PC-9 (cell line): ENCODE results near the gene ZCCHC2. TPM values are rescaled to one million over a fixed set of nuclear protein-coding genes. Genes with fewer than 3 reads are reported as not detected.

Experiments
- BruUV-seq: library from RNA; stranded (reverse); fragments of 400-500 nt; replicated peaks from 2 replicates; lab custom pipeline; 2021; lab: Mats Ljungman, UMichigan
- CTCF ChIA-PET: fragments of 300-600 bp; sonication (Branson Sonifier 250); formaldehyde crosslinking; loops from one replicate; lab custom pipeline; 2022; ENCODE audit warnings: antibody characterized with exemption; lab: Charles Lee
- POLR2A ChIA-PET: fragments of 300-600 bp; sonication (Branson Sonifier 250); formaldehyde crosslinking; loops from one replicate; lab custom pipeline; 2022; ENCODE audit warnings: antibody characterized with exemption; ENCODE audit not compliant: unreplicated experiment; lab: Charles Lee
- DNase-seq, 2 experiments: peaks; one replicate each; pipeline versions ENCODE4 v3.0.0 to v3.0.0-alpha.2; 2015 to 2022; ENCODE audit warnings: mixed read lengths in 1 of 2
- H2AFZ ChIP-seq: fragments of 200-600 bp; sonication (generic); 2 replicates; pipeline ENCODE4 v1.8.1; 2017; ENCODE audit warnings: antibody characterized with exemption
- H3F3A ChIP-seq: fragments of 200-600 bp; sonication (generic); 2 replicates; pipeline ENCODE4 v1.8.1; 2017; ENCODE audit warnings: antibody characterized with exemption, mild to moderate bottlenecking, low read depth; ENCODE audit not compliant: insufficient read depth
- H3K27ac ChIP-seq: fragments of 200-600 bp; sonication (generic); 2 replicates; pipeline ENCODE4 v1.6.1; 2016; ENCODE audit warnings: mixed run types
- H3K27me3 ChIP-seq: fragments of 200-600 bp; sonication (generic); 2 replicates; pipeline ENCODE4 v1.6.1; 2016; ENCODE audit warnings: low read depth, mixed run types; ENCODE audit not compliant: insufficient read depth
- H3K36me3 ChIP-seq: fragments of 200-600 bp; sonication (generic); 2 replicates; pipeline ENCODE4 v1.6.1; 2016; ENCODE audit warnings: low read depth, mixed run types
- H3K4me1 ChIP-seq: fragments of 200-600 bp; sonication (generic); replicated peaks from 2 replicates; pipeline ENCODE4 v1.6.1; 2016; ENCODE audit warnings: mixed run types; ENCODE audit not compliant: insufficient read depth
- H3K4me2 ChIP-seq: fragments of 200-600 bp; sonication (generic); 2 replicates; pipeline ENCODE4 v1.6.1; 2017; ENCODE audit warnings: mixed run types
- H3K4me3 ChIP-seq: fragments of 200-600 bp; sonication (generic); 2 replicates; pipeline ENCODE4 v1.6.1; 2016; ENCODE audit warnings: mixed run types
- H3K79me2 ChIP-seq: fragments of 200-600 bp; sonication (generic); 2 replicates; pipeline ENCODE4 v1.6.1; 2017; ENCODE audit warnings: low read depth, mixed run types
- H3K9me2 ChIP-seq: fragments of 200-600 bp; sonication (generic); 2 replicates; pipeline ENCODE4 v1.8.1; 2017; ENCODE audit warnings: mild to moderate bottlenecking; ENCODE audit not compliant: insufficient read depth
- H3K9me3 ChIP-seq: fragments of 200-600 bp; sonication (generic); 2 replicates; pipeline ENCODE4 v1.8.1; 2016; ENCODE audit warnings: low read depth; ENCODE audit not compliant: insufficient read depth
- H4K20me1 ChIP-seq: fragments of 200-600 bp; sonication (generic); 2 replicates; pipeline ENCODE4 v1.8.1; 2017; ENCODE audit not compliant: insufficient read depth
- CTCF ChIP-seq: fragments of 200-600 bp; sonication (generic); conservative IDR thresholded peaks from 2 replicates; pipeline ENCODE4 v1.6.1; 2017; ENCODE audit warnings: mixed run types, antibody characterized with exemption, mild to moderate bottlenecking, moderate library complexity
- EZH2 ChIP-seq: fragments of 200-600 bp; sonication (generic); IDR thresholded peaks from 2 replicates; pipeline ENCODE4 v1.8.0; 2017; ENCODE audit warnings: antibody characterized with exemption, low read depth
- intact Hi-C: fragments of 100-400 bp; cut with micrococcal nuclease; formaldehyde crosslinking; loops from one replicate; pipeline ENCODE4 v1.10.0; 2022; ENCODE audit not compliant: unreplicated experiment
- total RNA-seq: library from RNA; stranded (reverse); gene quantifications from 2 replicates; pipeline ENCODE4 v1.2.3, GENCODE V29; 2021

ZCCHC2 gene
- total RNA-seq, 1 experiment from 2014 or later = 18.1 TPM

- no peaks in the 10 kb centered on the region for H3F3A ChIP-seq
- no peak overlapping the region for H2AFZ ChIP-seq
- H3K27ac ChIP-seq = no peak overlapping the region
- no peak for DNase-seq
- no peaks in the 10 kb centered on the region for H3K4me1 ChIP-seq
- H3K4me3 ChIP-seq = no peak overlapping the region
- CTCF ChIA-PET = no interaction called here
- no peaks in the 10 kb centered on the region for H3K9me2 ChIP-seq
- no TSS peak for BruUV-seq
- no peaks in the 10 kb centered on the region for H3K36me3 ChIP-seq
- no peak overlapping the region for H3K4me2 ChIP-seq
- H3K9me3 ChIP-seq = no peaks in the 10 kb centered on the region
- intact Hi-C loops = no loop called here
- H4K20me1 ChIP-seq = no peaks in the 10 kb centered on the region
- no peaks in the 10 kb centered on the region for H3K27me3 ChIP-seq
- POLR2A ChIA-PET = no interaction called here
- TF ChIP-seq EZH2 = no peak
- no peak for TF ChIP-seq CTCF
- no peaks in the 10 kb centered on the region for H3K79me2 ChIP-seq
Observed at GRCh38 chr18:62498616-62499262, 24.1 kb upstream of the ZCCHC2 start.

- Histone ChIP-seq H3K79me2 (no peaks in the 10 kb centered on the region), H3F3A (no peaks in the 10 kb centered on the region), H3K4me3 (no peak overlapping the region), H3K36me3 (no peaks in the 10 kb centered on the region), H2AFZ (no peak overlapping the region), H4K20me1 (no peaks in the 10 kb centered on the region), H3K4me1 (no peaks in the 10 kb centered on the region), H3K9me2 (no peaks in the 10 kb centered on the region), H3K27me3 (no peaks in the 10 kb centered on the region), H3K9me3 (no peaks in the 10 kb centered on the region), H3K27ac (no peak overlapping the region), H3K4me2 (no peak overlapping the region)
- ChIA-PET CTCF (no interaction called here), POLR2A (no interaction called here)
- no TSS peak for BruUV-seq
- intact Hi-C loops = no loop called here
- DNase-seq = no peak
- no peak for TF ChIP-seq CTCF
- TF ChIP-seq EZH2 = no peak
Observed at GRCh38 chr18:62499263-62499650, 23.6 kb upstream of the ZCCHC2 start.

DNA sequence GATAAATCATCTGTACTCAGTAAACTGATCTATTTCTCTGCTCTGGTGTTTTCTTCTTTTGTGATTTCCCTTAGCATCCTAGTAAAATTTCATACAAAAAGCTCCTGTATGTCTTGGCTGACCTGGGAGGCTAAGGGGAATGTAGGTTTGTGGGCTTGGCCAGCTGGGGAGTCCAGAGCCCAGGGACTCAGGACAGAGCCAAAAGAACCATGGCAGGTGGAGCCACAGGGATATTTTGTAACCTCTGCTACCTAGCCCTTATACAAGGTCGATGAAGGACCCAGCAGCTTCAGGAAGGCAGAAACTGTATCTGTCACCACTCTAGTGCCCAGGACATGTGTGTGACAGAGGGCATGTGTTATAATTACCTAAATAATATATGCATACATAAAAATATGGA is 22.7 kb upstream of the ZCCHC2 start:
- no peak overlapping the region for H3K27ac ChIP-seq
- no peak for DNase-seq
- H3K36me3 ChIP-seq = no peaks in the 10 kb centered on the region
- no peaks in the 10 kb centered on the region for H3K9me3 ChIP-seq
- POLR2A ChIA-PET = no interaction called here
- CTCF ChIA-PET = no interaction called here
- no peaks in the 10 kb centered on the region for H4K20me1 ChIP-seq
- TF ChIP-seq EZH2 = no peak
- intact Hi-C loops = no loop called here
- H3K4me3 ChIP-seq = no peak overlapping the region
- H2AFZ ChIP-seq = no peak overlapping the region
- no TSS peak for BruUV-seq
- H3F3A ChIP-seq = no peaks in the 10 kb centered on the region
- no peaks in the 10 kb centered on the region for H3K4me1 ChIP-seq
- no peaks in the 10 kb centered on the region for H3K79me2 ChIP-seq
- H3K27me3 ChIP-seq = no peaks in the 10 kb centered on the region
- no peaks in the 10 kb centered on the region for H3K9me2 ChIP-seq
- H3K4me2 ChIP-seq = no peak overlapping the region
